Thyroid gland (tissue), 4 donors: ENCODE measurements around the gene NME7.

ENCODE experiments used
- CTCF ChIP-seq, 6 experiments: fragments of 200-600 bp in 3 of 6; fragments of 450-650 bp in 3 of 6; sonication (generic) in 3 of 6; IDR thresholded peaks; one replicate each; pipeline ENCODE4 v1.5.1; 2016 to 2019; ENCODE audit warnings: antibody characterized with exemption in 6 of 6, mild to moderate bottlenecking in 2 of 6, inconsistent platforms in 1 of 6, moderate library complexity in 1 of 6
- POLR2A ChIP-seq, 2 donors: fragments of 450-650 bp; IDR thresholded peaks; one replicate each; pipeline ENCODE4 v1.6.1; 2017; ENCODE audit warnings: antibody characterized with exemption in 2 of 2, mild to moderate bottlenecking in 2 of 2, moderate library complexity in 1 of 2

- TF ChIP-seq CTCF (IDR thresholded peaks at IDR 0.05) (no peak), POLR2A (IDR thresholded peaks at IDR 0.05) (no peak)
These were observed 250.6 kb downstream of the NME7 start for GRCh38 chr1:169117014-169117413.
